ENCODE measurements around the gene ATP11A.

ATP11A gene

DNA sequence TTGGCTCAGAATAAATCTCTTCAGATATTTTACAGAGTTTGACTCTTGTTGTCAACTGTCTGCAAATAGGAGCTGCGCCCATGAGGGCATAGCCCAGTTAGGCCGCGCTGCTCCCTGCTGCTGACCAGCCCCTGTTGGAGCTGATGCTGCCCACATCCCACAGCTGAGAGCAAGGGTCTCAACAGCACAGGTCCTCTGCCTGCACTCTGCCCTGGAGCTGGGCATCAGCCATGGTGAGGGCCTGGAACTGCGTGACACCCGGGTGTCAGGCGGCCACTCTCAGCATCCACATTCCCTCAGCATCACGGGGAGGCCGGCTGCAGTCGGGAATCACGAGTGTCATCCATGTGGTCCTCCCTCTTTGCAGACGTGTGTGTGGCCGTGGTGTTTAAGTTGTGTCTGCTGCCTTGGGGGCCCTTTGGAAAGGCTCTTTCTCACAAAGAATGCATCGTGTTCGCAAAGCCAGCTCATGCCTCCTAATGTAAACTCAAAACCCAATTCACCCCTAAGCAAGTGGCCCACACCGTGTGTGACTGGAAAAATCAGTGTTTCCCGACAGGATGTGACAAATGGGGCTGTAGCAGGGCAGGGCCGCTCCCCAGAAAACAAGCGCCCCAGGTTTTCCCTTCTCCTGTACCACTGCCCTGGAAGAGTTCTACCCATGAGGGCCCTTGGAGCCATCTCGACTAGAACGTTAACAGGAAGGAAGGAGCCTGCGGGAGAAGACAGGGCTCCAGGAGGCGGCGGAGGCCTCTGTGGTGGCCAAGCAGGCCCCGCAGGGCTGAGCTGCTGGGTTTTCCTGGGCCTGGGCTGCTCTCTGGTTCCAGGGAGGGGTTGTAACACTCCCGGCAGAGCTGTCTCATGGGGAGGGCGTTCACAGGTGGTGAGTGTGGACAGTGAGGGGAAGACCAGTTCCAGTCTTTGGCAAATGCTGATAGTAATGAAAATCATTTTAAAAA is 20.3 kb downstream of the ATP11A start:
- DNase-seq (ENCODE audit: low read depth, low spot score), result peak; percentile 56

DNA sequence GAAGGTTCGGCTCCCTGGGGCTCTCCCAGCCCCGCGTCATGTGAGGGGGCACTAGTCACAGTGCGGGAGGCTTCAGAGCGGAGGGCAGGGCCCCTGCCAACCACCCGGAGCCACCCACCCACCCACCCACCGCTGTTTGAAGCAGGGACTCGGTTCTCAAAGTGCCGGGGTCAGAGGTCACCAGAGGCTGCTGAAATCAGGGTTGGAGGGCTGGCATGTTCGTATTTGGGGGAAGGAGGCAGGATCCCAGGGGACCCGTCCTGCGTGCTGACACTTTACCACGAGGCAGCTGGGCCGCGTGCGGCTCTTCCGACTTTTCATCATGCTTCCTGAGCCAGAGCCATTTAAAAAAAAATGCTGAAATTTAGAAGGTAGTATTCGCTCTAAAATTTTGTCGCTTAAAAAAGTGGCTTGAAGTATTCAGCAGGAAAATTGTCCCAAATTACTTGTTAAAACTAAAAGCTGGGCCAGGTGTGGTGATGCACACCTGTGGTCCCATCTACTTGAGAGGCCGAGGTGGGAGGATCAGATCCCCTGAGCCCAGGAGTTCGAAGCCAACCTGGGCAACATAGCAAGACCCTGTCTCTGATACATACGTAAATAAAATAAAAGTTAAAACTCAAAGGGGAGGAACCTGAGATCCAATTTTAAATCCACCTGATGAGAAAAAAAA is 21.2 kb downstream of the ATP11A start:
- DNase-seq (ENCODE audit: low read depth, low spot score), result no peak

- peak; percentile 97 for DNase-seq (ENCODE audit: low read depth, low spot score)
These were observed 21.9 kb downstream of the ATP11A start for GRCh38 chr13:112711528-112712265.

DNA sequence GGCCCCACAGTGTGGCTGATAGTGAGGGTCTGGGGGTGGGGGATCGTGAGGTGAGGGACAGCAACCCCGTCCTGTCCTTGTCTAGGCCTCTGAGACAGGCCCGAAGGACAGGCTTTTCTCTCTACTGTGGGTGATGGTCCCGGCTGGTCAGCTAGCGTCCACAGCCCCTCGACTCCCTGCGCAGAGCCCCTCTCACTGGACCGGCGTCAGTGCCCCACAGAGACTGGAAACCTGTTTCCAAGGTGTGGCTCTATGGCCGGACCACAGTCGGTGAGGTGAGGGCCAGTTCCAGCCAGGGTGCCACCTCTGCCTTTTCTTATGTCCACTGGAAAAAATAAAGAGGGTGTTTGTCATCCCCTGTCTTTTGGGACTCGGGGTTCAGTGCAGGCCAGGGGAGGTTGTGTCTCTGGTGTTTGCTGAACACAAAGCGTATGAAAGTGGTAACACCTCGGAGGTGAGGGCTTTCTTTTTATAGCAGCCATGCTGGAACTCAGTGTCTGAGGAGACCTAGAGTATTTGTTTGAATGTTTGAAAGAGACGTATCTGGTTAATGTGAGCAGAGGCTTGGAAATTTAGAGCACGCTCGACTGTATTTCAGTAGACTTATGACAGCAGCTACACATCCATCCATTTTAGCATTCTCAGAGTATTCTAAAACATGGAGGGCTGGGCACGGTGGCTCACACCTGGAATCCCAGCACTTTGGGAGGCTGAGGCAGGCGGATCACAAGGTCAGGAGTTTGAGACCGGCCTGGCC is 22.8 kb downstream of the ATP11A start:
- DNase-seq (ENCODE audit: low read depth, low spot score), result no peak

- DNase-seq (ENCODE audit: low read depth, low spot score), result no peak
These were observed 23.8 kb downstream of the ATP11A start for GRCh38 chr13:112713517-112714253.

GRCh38 chr13:112714376-112715174 is 24.7 kb downstream of the ATP11A start:
- DNase-seq (ENCODE audit: low read depth, low spot score), result no peak

DNA sequence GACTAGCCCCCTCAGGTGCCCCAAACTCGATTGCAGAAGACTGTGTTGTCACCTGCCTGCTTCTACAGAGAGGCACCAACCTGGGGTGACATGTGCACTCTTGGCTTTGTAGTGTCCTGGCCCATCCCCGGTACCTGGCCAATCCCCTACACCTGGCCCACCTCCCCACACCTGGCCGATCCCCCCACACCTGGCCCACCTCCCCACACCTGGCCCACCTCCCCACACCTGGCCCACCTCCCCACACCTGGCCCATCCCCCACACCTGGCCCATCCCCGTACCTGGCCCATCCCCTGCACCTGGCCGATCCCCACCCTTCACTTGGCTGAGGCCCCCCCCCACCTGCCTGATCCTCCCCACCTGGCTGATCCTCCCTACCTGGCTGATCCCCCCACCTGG is 25.4 kb downstream of the ATP11A start:
- no peak for DNase-seq (ENCODE audit: low read depth, low spot score)

DNA sequence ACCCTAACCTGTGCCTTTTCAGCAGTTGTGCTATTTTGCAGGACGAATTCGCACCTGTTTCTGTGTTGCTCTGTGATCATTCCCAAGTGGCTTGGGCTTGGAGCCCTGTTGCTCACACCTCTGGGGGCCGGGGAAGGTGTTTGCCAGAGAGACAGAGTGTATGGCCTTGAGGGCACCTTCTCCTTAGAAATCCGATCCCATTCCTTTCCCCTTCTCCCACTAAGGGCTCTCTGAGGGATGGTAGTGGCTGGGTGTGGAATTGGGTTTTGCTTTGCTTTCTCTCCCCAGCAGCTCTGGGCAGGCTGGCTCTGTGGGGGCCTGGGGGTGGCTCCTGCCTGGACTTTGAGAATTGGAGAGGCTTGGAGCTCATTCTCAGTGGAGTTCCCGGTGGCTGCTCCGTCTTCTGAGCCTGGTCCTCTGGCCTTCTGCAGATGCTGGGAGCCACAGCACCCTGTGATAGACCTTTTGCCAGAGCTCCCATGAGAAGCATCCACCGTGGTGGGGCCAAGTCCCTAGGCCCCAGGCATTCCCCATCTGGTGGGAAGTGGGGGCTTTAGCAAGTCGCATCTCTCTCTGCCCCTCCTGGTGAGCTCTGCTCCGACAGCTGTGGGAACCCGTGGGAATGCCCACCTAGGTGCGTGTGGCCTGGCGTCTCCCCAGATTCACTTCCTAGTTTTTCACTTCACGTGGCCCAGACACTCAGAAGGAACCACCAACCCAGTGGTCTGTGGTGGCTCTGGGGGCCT is 26.1 kb downstream of the ATP11A start:
- peak; percentile 40 for DNase-seq (ENCODE audit: low read depth, low spot score)

DNA sequence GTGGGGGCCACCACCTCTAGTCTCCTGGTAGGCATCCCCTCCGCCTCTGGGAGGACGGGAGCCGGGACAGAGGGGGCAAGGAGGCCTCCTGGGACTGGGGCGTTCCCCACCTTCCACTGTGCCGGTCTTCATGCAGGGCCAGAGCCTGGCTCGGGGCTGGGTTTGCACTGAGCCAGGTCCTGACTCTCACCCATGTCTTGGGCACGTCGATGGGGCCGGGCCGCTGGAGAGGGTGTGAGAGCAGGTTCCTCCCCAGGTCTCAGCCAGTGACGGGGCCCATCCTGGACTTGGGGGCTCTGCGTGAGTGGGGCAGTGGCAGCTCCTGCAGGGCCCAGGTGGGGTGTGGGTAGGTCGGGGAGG is 26.6 kb downstream of the ATP11A start:
- no peak for DNase-seq (ENCODE audit: low read depth, low spot score)

- no peak for DNase-seq (ENCODE audit: low read depth, low spot score)
These were observed 27.1 kb downstream of the ATP11A start for GRCh38 chr13:112716841-112717520.

GRCh38 chr13:112718318-112718717 is 28.5 kb downstream of the ATP11A start:
- no peak for DNase-seq (ENCODE audit: low read depth, low spot score)

- DNase-seq (ENCODE audit: low read depth, low spot score), result no peak
These were observed 29.2 kb downstream of the ATP11A start for GRCh38 chr13:112719016-112719415.

GRCh38 chr13:112719556-112719955 is 29.7 kb downstream of the ATP11A start:
- DNase-seq (ENCODE audit: low read depth, low spot score), result no peak

DNA sequence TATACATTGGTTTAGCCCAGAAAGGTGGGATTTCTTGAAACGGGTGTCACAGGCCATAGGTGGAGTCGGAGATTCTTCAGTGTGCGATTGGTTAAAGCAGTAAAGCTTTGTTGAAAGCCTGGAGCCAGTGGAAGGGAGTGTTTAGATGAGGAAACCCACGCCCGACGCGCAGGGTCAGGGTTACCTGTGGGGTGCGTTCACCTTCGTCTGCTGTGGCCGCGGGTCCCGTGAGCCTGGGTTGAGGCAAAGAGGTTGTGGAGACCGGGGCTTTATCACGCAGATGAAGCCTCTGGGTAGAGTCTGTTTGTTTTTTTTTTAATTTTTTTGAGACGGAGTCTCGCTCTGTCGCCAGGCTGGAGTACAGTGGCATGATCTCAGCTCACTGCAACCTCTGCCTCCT is 30.4 kb downstream of the ATP11A start:
- no peak for DNase-seq (ENCODE audit: low read depth, low spot score)

DNA sequence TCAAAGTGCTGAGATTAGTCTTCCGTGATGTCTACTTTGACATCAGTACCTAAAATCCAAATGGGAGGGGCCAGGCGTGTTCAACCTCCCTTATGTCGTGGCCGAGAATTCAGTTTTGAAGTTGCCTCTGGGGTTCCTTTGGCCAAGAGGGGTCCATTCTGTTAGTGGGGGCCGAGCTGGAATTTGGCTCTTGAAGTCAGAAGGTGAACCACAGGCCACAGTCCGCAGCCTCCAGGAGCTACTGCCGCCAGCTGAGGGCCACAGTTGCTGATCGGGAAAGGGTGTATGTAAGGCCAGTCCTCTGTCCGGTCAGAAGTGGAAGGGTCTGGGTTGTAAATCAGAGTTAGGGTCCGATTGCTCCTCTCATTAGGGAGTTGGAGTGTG is 31.0 kb downstream of the ATP11A start:
- DNase-seq (ENCODE audit: low read depth, low spot score), result no peak

- DNase-seq (ENCODE audit: low read depth, low spot score), result no peak
These were observed 31.6 kb downstream of the ATP11A start for GRCh38 chr13:112721198-112722104.

- DNase-seq (ENCODE audit: low read depth, low spot score), result peak; percentile 75
These were observed 32.8 kb downstream of the ATP11A start for GRCh38 chr13:112722433-112723263.

All from ELF-1 (cell line).